NK-92 (cell line): ENCODE measurements around the gene CDH15.
A peak's percentile ranks its signal among the peaks of the same experiment; 100 is the strongest.
"Not testable (repeated sequence)": the region's sequence is repeated elsewhere in the genome, so short reads cannot be mapped to it uniquely, and the experiment has no call there.

Experiments used
- DNase-seq: peaks from one replicate; lab custom pipeline; 2025; ENCODE audit not compliant: unreplicated experiment; lab: John Stamatoyannopoulos, UW

Gene CDH15

DNA sequence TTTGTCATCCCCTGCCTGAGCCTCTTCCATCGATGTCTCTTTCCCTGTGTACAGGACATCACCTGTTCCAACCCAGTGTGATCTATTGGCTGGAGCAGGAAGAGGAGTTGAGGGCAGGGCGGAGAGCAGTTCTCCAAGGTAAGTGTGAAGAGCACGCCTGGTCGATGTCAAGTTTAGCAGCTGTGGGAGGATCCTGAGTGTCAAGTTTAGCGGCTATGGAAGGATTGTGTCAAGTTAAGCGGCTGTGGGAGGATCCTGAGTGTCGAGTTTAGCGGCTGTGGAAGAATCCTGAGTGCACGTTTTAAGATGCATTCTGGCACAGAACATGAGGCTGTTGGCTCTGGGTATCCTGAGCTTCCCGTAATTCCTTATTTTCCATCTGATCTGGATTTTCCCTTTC lies 53.1 kb downstream of the CDH15 start:
- no peak for DNase-seq

DNA sequence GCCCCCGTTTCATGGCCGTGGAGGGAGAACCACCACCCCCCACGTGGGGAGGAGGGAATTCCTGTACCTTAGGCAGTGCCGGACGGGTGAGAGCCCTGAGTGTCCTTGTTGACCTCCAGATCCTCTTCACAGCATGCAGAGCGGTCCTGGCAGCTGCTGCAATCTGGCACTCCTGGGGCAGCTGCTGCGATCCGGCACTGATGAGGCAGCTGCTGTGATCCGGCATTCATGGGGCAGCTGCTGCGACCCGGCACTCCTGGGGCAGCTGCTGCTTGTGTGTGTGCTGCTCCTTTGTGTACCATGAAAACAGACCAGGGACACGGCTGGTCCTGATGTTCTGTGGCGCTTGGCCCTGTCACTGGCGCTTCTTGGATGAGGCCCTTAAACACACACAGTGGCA lies 58.7 kb downstream of the CDH15 start:
- no peak for DNase-seq

DNA sequence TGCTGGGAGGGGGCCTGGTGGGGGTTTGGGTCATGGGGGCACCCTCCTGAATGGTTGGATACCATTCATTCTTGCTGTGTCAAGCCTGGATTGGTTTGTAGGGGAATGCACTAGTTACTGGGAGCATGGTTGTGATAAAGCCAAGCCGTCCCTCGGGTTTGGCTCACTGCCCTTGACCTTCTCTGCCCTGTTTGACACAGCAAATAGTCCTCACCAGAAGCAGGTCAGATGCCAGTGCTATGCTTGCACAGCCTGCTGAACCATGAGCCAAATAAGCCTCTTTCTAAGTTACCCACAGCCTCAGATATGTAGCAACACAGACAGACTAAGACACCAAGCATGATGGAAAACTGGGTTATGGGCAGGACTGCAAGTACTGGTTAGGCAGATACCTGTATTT lies 60.6 kb downstream of the CDH15 start:
- DNase-seq, result no peak

DNA sequence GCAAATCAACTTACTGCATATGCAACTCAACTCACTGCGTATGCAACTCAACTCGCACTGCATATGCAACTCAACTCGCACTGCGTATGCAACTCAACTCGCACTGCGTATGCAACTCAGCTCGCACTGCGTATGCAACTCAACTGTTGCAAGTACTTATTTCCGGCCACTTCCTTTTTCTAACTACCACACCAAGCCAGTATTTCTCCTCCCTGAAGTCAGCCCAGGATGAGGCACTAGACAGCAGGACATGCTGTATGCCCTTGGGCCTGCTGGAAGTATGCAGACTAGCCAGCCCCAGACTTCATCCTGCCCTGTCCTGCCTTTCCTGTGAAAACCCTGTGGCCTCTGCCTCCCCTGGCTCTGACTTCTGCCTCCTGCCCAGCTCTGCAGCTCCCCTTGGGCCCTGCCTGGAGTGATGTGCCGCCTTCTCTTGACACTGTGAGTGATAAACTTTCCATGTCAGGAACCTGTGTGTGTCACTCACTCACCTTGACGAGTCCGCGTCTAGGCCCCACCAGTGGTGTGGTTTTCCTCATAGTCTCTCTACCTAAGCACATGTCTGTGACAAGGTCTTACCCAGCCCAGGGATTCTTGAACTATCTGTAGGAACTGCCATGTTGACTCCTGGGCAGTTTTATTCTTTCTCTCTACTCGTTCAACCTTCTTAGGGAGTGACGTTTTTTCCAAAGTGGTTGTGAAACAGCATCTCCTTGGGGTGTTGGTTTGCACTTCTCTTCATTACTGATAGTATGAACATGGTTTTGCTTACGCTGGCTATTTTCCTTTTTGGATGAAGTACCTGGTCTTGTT lies 62.3 kb downstream of the CDH15 start:
- DNase-seq, result no peak

DNA sequence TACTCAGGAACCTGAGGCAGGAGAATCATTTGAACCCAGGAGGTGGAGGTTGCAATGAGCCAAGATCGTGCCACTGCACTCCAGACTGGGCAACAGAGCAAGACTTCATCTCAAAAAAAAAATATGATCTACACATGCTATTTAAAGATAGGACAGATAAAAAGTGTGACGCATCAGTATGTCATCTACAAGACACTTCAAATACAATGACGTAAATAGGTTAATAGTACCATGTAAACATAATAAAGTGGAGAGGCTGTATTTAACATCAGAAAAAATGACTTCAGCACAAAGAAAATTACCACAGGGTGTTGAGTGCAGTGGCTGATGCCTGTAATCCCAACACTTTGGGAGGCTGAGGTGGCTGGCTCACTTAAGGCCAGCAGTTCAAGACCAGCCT lies 66.2 kb downstream of the CDH15 start:
- no peak for DNase-seq

DNA sequence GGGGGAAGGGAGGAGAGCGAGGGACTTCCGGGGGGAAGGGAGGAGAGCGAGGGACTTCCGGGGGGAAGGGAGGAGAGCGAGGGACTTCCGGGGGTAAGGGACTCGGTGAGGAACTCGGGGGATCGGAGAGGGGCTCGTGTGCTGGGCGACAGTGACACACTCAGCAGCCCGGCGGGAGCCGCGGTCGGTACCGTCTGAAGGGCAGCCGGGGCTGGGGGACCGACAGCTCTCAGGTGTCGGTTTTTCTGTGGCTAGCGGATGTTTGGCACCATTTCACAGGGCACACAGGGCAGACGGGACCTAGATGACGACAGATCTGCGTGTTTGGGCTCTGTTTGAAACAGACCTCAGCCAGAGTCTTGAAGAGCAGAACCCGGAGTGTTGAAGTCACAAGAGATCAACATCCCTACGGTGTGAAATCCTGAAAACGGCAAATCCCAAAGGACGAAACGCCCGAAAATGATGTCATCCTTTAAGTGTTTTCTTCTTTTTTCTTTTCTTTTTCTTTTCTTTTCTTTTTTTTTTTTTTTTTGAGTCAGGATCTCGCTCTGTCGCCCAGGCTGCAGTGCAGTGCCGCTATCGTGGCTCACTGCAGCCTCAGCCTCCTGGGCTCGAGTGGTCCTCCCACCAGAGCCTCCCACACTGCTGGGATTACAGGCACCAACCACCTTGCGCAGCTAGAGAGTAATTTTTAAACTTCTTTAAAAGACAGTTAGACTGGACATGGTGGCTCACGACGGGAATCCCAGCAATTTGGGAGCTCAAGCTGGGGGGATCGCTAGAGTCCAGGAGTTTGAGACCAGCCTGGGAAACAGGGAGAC lies 69.8 kb downstream of the CDH15 start:
- peak; percentile 45 for DNase-seq

DNA sequence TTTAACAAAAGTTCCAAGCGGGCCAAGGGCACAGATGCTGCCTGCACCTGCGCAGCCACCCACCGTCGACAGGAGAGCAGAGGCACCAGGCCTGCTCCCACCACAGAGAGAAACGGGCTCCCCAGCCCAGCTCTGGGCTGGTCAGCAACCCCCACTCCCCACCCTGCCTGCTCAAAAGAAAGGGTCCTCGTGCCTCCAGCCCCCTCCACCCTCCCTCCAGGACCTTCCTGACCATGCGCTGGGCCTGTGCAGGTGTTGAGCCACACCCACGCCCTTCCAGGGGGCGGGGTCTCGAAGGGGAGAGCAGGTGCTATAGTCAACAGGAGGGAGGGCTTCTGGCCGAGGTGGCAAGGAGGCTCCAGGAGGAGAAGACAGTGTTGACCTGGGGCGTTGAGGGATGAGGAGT lies 71.2 kb downstream of the CDH15 start:
- DNase-seq, result no peak

DNA sequence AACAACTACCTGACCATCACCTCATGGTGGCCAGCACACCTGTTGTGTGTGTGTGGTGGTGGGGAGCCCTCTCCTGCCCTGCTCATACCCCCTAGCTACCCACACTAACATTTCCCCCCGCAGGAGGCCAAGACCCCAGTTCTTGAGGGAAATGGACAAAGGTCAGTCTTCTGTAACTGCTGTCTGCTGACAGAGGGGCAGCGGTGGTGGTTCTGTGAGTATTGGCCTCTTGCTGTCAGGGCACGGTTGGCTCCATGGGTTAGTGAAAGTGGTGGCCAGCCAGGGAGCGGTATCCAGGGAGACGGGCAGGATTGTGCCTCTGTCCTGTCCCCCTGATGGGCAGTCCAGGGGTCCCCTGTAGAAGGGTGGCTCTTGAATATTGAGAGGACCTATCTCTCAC lies 72.1 kb downstream of the CDH15 start:
- no peak for DNase-seq

DNA sequence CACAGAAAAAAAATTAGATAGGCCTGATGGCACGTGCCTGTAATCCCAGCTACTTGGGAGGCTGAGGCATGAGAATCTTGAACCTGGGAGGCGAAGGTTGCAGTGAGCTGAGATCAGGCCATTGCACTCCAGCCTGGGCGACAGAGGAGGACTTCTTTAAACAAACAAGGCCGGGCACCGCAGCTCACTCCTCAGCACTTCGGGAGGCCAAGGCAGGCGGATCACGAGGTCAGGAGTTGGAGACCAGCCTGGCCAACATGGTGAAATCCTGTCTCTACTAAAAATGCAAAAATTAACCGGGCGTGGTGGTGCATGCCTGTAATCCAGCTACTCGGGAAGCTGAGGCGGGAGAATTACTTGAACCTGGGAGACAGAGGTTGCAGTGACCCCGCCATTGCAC lies 72.7 kb downstream of the CDH15 start:
- not testable (repeated sequence) for DNase-seq

DNA sequence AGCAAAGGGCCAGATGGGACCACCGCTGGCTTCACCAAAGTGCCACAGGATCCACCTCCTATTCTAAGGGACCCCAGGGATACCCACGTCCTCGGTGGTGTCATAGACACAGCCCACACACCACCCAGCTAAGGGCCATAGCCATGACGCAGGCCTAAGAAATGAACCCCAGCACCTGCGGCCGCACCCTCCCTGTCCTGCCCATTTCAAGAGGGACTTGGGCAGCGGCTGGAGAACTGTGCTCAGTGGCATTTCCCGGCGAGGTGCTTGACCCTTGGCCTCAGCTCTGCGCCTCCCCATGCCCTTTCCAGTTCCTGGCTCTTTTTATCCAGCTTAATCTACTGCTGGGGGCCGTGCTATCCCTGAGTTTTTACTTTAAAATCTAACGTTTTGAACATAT lies 73.2 kb downstream of the CDH15 start:
- DNase-seq, result no peak
